KMS-11 (cell line): ENCODE data around the gene PTPRU.

ENCODE experiments used
- H2AFZ ChIP-seq: fragments of 200-600 bp; sonication (generic); 2 replicates; pipeline ENCODE4 v1.6.1; 2016; ENCODE audit warnings: antibody characterized with exemption, mixed run types, low read depth
- H3K27ac ChIP-seq: fragments of 200-600 bp; sonication (generic); 2 replicates; pipeline ENCODE4 v1.6.1; 2016; ENCODE audit warnings: mild to moderate bottlenecking, mixed run types
- H3K27me3 ChIP-seq: fragments of 200-600 bp; sonication (generic); 2 replicates; pipeline ENCODE4 v1.6.1; 2017; ENCODE audit warnings: mild to moderate bottlenecking, low read depth, mixed run types, moderate library complexity; ENCODE audit not compliant: insufficient read depth
- H3K36me3 ChIP-seq: fragments of 200-600 bp; sonication (generic); 2 replicates; pipeline ENCODE4 v1.6.1; 2017; ENCODE audit warnings: mild to moderate bottlenecking, mixed run types; ENCODE audit not compliant: insufficient read depth
- H3K4me1 ChIP-seq: fragments of 200-600 bp; sonication (generic); 2 replicates; pipeline ENCODE4 v1.6.1; 2016; ENCODE audit warnings: mild to moderate bottlenecking, low read depth, mixed run types; ENCODE audit not compliant: poor library complexity, severe bottlenecking
- H3K4me2 ChIP-seq: fragments of 200-600 bp; sonication (generic); 2 replicates; pipeline ENCODE4 v1.7.0; 2016; ENCODE audit warnings: mild to moderate bottlenecking, mixed run types
- H3K4me3 ChIP-seq: fragments of 200-600 bp; sonication (generic); IDR thresholded peaks from 2 replicates; pipeline ENCODE4 v1.6.1; 2017; ENCODE audit warnings: low read depth, low read length, mixed read lengths; ENCODE audit not compliant: insufficient read depth
- H3K79me2 ChIP-seq: fragments of 200-600 bp; sonication (generic); 2 replicates; pipeline ENCODE4 v1.6.1; 2016; ENCODE audit warnings: low read depth, mixed run types; ENCODE audit not compliant: insufficient read depth
- H3K9ac ChIP-seq: fragments of 200-600 bp; sonication (generic); 2 replicates; pipeline ENCODE4 v1.6.1; 2016; ENCODE audit warnings: mild to moderate bottlenecking, mixed run types
- H4K20me1 ChIP-seq: fragments of 200-600 bp; sonication (generic); 2 replicates; pipeline ENCODE4 v1.6.1; 2016; ENCODE audit warnings: mild to moderate bottlenecking, mixed run types; ENCODE audit not compliant: insufficient read depth
- TF ChIP-seq, protein P1 (sequence below): fragments of 200-600 bp; sonication (generic); conservative IDR thresholded peaks from 2 replicates; pipeline ENCODE4 v1.6.1; 2017; ENCODE audit warnings: low read depth, mild to moderate bottlenecking, antibody characterized with exemption, low read length, moderate library complexity, mixed read lengths

PTPRU gene

DNA sequence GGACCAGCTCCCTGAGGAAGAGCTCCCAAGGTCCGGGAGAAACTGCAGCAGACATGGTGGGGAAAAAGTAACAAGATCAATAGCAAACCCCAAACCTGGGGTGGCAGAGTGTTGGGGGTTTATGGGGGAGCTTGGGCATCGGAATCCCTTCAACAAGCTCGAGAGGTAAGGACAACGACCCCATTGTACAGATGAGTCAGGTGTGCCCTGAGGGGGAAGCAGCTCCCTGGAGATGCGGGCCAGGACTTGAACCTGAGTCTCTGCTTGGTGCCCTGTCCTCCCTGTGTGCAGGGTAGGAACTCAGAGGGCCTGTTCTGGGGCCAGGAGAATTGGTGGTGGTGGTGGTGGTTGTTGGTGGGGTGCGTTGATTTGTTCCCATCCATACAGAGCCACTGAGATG is 125.4 kb downstream of the PTPRU start:
- H3K27ac ChIP-seq = no peak overlapping the region
- TF ChIP-seq, protein P1, sequence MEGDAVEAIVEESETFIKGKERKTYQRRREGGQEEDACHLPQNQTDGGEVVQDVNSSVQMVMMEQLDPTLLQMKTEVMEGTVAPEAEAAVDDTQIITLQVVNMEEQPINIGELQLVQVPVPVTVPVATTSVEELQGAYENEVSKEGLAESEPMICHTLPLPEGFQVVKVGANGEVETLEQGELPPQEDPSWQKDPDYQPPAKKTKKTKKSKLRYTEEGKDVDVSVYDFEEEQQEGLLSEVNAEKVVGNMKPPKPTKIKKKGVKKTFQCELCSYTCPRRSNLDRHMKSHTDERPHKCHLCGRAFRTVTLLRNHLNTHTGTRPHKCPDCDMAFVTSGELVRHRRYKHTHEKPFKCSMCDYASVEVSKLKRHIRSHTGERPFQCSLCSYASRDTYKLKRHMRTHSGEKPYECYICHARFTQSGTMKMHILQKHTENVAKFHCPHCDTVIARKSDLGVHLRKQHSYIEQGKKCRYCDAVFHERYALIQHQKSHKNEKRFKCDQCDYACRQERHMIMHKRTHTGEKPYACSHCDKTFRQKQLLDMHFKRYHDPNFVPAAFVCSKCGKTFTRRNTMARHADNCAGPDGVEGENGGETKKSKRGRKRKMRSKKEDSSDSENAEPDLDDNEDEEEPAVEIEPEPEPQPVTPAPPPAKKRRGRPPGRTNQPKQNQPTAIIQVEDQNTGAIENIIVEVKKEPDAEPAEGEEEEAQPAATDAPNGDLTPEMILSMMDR = no peak
- H4K20me1 ChIP-seq = no peaks in the 10 kb centered on the region
- H3K4me2 ChIP-seq = no peak overlapping the region
- no peak overlapping the region for H3K9ac ChIP-seq
- H3K4me1 ChIP-seq = no peaks in the 10 kb centered on the region
- no peak overlapping the region for H3K4me3 ChIP-seq
- H3K79me2 ChIP-seq = no peaks in the 10 kb centered on the region
- peaks cover 52% of the 10 kb centered on the region for H3K27me3 ChIP-seq
- H2AFZ ChIP-seq = no peak overlapping the region
- H3K36me3 ChIP-seq = no peaks in the 10 kb centered on the region

DNA sequence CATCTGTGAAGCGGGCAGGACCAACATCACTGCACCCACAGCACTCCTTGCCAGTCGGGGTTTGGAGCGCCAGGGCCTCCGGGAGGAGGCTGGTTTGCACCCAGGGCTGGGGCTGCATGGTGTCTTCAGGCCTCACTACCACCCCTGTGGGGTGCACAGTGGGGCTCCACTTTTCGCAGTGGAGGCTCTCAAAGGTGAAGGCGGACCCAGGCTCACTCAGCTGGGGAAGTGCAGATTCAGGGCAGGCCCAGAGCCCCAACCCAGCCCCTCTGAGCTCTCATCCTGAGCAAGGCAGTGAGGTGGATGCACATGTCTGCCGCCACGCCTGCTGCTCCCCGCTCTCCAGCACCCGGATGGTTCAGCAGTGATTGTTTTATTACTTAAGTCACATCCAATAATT is 125.8 kb downstream of the PTPRU start:
- TF ChIP-seq, protein P1 = no peak
- Histone ChIP-seq H3K4me1 (no peaks in the 10 kb centered on the region), H3K79me2 (no peaks in the 10 kb centered on the region), H4K20me1 (no peaks in the 10 kb centered on the region), H2AFZ (no peak overlapping the region), H3K4me2 (no peak overlapping the region), H3K9ac (no peak overlapping the region), H3K27ac (no peak overlapping the region), H3K4me3 (no peak overlapping the region), H3K36me3 (no peaks in the 10 kb centered on the region), H3K27me3 (peaks cover 51% of the 10 kb centered on the region)

DNA sequence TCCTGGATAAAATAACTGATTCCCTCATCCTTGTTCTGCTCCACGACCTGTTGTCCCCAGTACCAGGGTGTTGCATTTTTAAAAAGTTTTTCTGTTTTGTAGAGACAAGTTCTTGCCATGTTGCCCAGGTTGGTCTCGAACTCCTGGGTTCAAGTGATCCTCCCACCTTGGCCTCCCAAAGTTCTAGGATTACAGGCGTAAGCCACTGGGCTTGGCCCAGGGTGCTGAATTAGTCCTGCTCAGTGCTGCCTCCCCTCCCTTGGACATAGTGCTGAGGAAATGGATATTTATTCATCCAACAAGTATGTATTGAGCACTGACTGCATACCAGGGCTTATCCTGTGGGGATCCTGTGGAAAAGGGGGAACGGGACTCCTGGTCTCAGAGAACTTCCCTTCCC is 126.4 kb downstream of the PTPRU start:
- H3K4me3 ChIP-seq = no peak overlapping the region
- no peak overlapping the region for H3K9ac ChIP-seq
- TF ChIP-seq, protein P1 = no peak

DNA sequence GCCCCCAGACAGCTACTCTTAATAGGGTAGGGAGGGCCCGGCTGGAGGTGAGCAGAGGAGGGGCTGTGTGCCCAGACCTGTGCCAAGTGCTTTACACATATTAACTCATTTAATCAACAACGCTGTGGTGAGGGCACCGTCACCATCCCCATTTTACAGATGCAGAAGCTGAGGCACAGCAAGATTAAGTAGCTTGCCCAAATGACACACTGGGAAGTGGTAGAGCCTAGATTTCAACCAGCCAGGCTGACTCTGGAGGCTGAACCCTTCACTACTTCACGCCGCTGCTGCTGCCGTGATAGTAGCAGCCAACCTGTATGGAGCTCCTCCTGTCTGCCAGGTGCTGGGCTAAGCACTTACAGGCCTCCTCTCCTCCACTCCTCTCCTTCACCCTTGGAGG is 127.2 kb downstream of the PTPRU start:
- H3K4me2 ChIP-seq = no peak overlapping the region
- H3K27me3 ChIP-seq = peaks cover 38% of the 10 kb centered on the region
- H3K4me1 ChIP-seq = no peaks in the 10 kb centered on the region
- no peaks in the 10 kb centered on the region for H3K36me3 ChIP-seq
- no peak overlapping the region for H3K27ac ChIP-seq
- no peaks in the 10 kb centered on the region for H4K20me1 ChIP-seq
- no peak overlapping the region for H3K9ac ChIP-seq
- TF ChIP-seq, protein P1 = no peak
- H3K4me3 ChIP-seq = no peak overlapping the region
- no peak overlapping the region for H2AFZ ChIP-seq
- H3K79me2 ChIP-seq = no peaks in the 10 kb centered on the region

More for the DNA sequence above, 126.4 kb downstream of the PTPRU start:
- no peak overlapping the region for H2AFZ ChIP-seq
- no peaks in the 10 kb centered on the region for H4K20me1 ChIP-seq
- no peaks in the 10 kb centered on the region for H3K36me3 ChIP-seq
- no peaks in the 10 kb centered on the region for H3K79me2 ChIP-seq
- no peak overlapping the region for H3K4me2 ChIP-seq
- H3K27ac ChIP-seq = no peak overlapping the region
- peaks cover 45% of the 10 kb centered on the region for H3K27me3 ChIP-seq
- no peaks in the 10 kb centered on the region for H3K4me1 ChIP-seq
